ENCODE measurements around the gene PCYOX1L. TPM values are rescaled to one million over a fixed set of nuclear protein-coding genes. Genes with fewer than 3 reads are reported as not detected.

PCYOX1L gene
- polyA plus RNA-seq, 4 donors: 17.7 to 19.2 (median 18.5) TPM

- DNase-seq (ENCODE audit: low read depth in 4 of 4, low spot score in 3 of 4): no peak
These were observed 8.4 kb downstream of the PCYOX1L start for GRCh38 chr5:149366169-149366729.

GRCh38 chr5:149367249-149367971 lies 9.6 kb downstream of the PCYOX1L start:
- peak in 3 of 4 donors; percentile 51 to 56 (median 55) for DNase-seq (ENCODE audit: low read depth in 4 of 4, low spot score in 3 of 4)

- DNase-seq (ENCODE audit: low read depth in 4 of 4, low spot score in 3 of 4): no peak
These were observed 10.3 kb downstream of the PCYOX1L start for GRCh38 chr5:149367972-149368645.

- no peak for DNase-seq (ENCODE audit: low read depth in 4 of 4, low spot score in 3 of 4)
These were observed 13.0 kb downstream of the PCYOX1L start for GRCh38 chr5:149370878-149371277.

GRCh38 chr5:149371296-149371962 lies 13.6 kb downstream of the PCYOX1L start:
- DNase-seq (ENCODE audit: low read depth in 4 of 4, low spot score in 3 of 4): no peak

- DNase-seq (ENCODE audit: low read depth in 4 of 4, low spot score in 3 of 4): no peak
These were observed 14.4 kb downstream of the PCYOX1L start for GRCh38 chr5:149372076-149372795.

GRCh38 chr5:149372932-149373331 lies 15.1 kb downstream of the PCYOX1L start:
- DNase-seq (ENCODE audit: low read depth in 4 of 4, low spot score in 3 of 4): no peak

GRCh38 chr5:149374303-149374702 lies 16.5 kb downstream of the PCYOX1L start:
- no peak for DNase-seq (ENCODE audit: low read depth in 4 of 4, low spot score in 3 of 4)

GRCh38 chr5:149374801-149375200 lies 17.0 kb downstream of the PCYOX1L start:
- DNase-seq (ENCODE audit: low read depth in 4 of 4, low spot score in 3 of 4): no peak

GRCh38 chr5:149375434-149375833 lies 17.6 kb downstream of the PCYOX1L start:
- no peak for DNase-seq (ENCODE audit: low read depth in 4 of 4, low spot score in 3 of 4)

- DNase-seq (ENCODE audit: low read depth in 4 of 4, low spot score in 3 of 4): no peak
These were observed 18.3 kb downstream of the PCYOX1L start for GRCh38 chr5:149376104-149376503.

GRCh38 chr5:149376711-149377447 lies 19.0 kb downstream of the PCYOX1L start:
- DNase-seq (ENCODE audit: low read depth in 4 of 4, low spot score in 3 of 4): no peak

GRCh38 chr5:149378241-149378820 lies 20.5 kb downstream of the PCYOX1L start:
- no peak for DNase-seq (ENCODE audit: low read depth in 4 of 4, low spot score in 3 of 4)

GRCh38 chr5:149379177-149379761 lies 21.4 kb downstream of the PCYOX1L start, which contains the start of gene IL17B:
Gene IL17B (minus strand): TSS chr5:149379292. CDS start chr5:149379225, 67 bp downstream.
- DNase-seq (ENCODE audit: low read depth in 4 of 4, low spot score in 3 of 4): no peak

GRCh38 chr5:149379818-149380374 lies 22.1 kb downstream of the PCYOX1L start:
- peak in 1 of 4 donors; percentile 46 for DNase-seq (ENCODE audit: low read depth in 4 of 4, low spot score in 3 of 4)

- no peak for DNase-seq (ENCODE audit: low read depth in 4 of 4, low spot score in 3 of 4)
These were observed 22.7 kb downstream of the PCYOX1L start for GRCh38 chr5:149380466-149381121.

- no peak for DNase-seq (ENCODE audit: low read depth in 4 of 4, low spot score in 3 of 4)
These were observed 23.6 kb downstream of the PCYOX1L start for GRCh38 chr5:149381261-149381985.

- DNase-seq (ENCODE audit: low read depth in 4 of 4, low spot score in 3 of 4): peak in 1 of 4 donors; percentile 63
These were observed 24.1 kb downstream of the PCYOX1L start for GRCh38 chr5:149381986-149382338.
